ENCODE results near the gene GAMT. TPM values are rescaled to one million over a fixed set of nuclear protein-coding genes. Genes with fewer than 3 reads are reported as not detected.

Gene GAMT
- total and polyA plus RNA-seq, 2 of the 13 experiments (the other 11 are each of a cell fraction or from before 2014, with no cell fraction given): 115 to 124 TPM

DNA sequence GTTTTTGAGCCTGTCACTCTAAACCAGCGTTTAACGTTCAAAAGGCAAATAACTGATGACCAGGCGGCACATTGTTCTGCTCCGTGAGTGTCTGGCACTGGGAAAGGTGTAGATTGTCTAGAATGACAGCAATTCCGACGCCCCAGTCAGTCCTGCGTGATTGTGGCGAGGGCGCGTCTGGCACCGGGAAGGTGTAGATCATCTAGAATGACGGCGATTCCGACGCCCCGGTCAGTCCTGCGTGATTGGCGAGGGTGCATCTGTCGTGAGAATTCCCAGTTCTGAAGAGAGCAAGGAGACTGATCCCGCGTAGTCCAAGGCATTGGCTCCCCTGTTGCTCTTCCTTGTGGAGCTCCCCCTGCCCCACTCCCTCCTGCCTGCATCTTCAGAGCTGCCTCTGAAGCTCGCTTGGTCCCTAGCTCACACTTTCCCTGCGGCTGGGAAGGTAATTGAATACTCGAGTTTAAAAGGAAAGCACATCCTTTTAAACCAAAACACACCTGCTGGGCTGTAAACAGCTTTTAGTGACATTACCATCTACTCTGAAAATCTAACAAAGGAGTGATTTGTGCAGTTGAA lies 43.7 kb downstream of the GAMT start:
- ChIA-PET CTCF (ENCODE audit: low intra/inter-chr PET ratio, low total read pairs) (no interaction called here), POLR2A (no interaction called here)
- in situ Hi-C loops (cut with HindIII; ENCODE audit: extremely low pct_ligation_motif_present, low pct_unique_long_range_greater_than_20kb) (no loop called here), intact Hi-C loops (cut with micrococcal nuclease; ENCODE audit: unreplicated experiment) (no loop called here)
- FAIRE-seq: no peak
- H3K27me3 ChIP-seq (ENCODE audit: control insufficient read depth in 1 of 2, insufficient read depth in 2 of 2, low read length in 2 of 2): no peaks in the 10 kb centered on the region
- no peaks in the 10 kb centered on the region for H4K20me1 ChIP-seq (ENCODE audit: insufficient read depth, low read length)
- TF ChIP-seq FOXP1 (IDR thresholded peaks at IDR 0.05): no peak
- TF ChIP-seq FOXP1 (CRISPR knock-in tag; IDR thresholded peaks at IDR 0.05): no peak
- TF ChIP-seq RAD51 (IDR thresholded peaks at IDR 0.05; ENCODE audit: borderline replicate concordance): no peak
- TF ChIP-seq, protein P1, sequence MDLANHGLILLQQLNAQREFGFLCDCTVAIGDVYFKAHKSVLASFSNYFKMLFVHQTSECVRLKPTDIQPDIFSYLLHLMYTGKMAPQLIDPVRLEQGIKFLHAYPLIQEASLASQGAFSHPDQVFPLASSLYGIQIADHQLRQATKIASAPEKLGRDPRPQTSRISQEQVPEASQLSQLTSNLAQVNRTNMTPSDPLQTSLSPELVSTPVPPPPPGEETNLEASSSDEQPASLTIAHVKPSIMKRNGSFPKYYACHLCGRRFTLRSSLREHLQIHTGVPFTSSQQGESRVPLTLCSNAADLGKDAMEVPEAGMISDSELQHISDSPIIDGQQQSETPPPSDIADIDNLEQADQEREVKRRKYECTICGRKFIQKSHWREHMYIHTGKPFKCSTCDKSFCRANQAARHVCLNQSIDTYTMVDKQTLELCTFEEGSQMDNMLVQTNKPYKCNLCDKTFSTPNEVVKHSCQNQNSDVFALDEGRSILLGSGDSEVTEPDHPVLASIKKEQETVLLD (CRISPR knock-in tag; IDR thresholded peaks at IDR 0.05; ENCODE audit: low read depth): no peak
- TF ChIP-seq KAT2B (IDR thresholded peaks at IDR 0.05; ENCODE audit: borderline replicate concordance, low read depth, low read length): no peak
- TF ChIP-seq, protein P2, sequence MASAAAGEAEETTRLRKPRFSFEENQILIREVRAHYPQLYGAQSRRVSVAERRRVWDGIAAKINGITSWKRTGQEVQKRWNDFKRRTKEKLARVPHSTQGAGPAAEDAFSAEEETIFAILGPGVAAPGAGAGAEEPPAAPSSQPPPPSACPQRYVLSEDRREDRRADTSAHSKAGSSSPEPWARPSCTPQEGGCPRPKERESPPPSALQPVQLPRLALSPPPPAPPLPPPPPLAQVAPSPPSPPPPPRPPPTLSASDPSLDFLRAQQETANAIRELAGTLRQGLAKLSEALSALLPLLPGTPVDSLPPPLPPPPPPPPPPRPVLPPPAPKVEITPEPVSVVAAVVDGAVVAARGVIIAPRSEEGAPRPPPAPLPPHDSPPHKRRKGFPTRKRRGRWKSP (CRISPR knock-in tag; IDR thresholded peaks at IDR 0.05): no peak
- TF ChIP-seq, protein P3, sequence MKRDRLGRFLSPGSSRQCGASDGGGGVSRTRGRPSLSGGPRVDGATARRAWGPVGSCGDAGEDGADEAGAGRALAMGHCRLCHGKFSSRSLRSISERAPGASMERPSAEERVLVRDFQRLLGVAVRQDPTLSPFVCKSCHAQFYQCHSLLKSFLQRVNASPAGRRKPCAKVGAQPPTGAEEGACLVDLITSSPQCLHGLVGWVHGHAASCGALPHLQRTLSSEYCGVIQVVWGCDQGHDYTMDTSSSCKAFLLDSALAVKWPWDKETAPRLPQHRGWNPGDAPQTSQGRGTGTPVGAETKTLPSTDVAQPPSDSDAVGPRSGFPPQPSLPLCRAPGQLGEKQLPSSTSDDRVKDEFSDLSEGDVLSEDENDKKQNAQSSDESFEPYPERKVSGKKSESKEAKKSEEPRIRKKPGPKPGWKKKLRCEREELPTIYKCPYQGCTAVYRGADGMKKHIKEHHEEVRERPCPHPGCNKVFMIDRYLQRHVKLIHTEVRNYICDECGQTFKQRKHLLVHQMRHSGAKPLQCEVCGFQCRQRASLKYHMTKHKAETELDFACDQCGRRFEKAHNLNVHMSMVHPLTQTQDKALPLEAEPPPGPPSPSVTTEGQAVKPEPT (CRISPR knock-in tag; IDR thresholded peaks at IDR 0.05; ENCODE audit: low read depth): no peak
- TF ChIP-seq PCBP2 (optimal IDR thresholded peaks at IDR 0.05; ENCODE audit: low read depth, low read length, poor library complexity, severe bottlenecking): no peak
- no peak for TF ChIP-seq TMF1 (CRISPR knock-in tag; IDR thresholded peaks at IDR 0.05; ENCODE audit: low read depth)
- no peak for TF ChIP-seq ZNF296 (CRISPR knock-in tag; conservative IDR thresholded peaks at IDR 0.05)
- TF ChIP-seq, protein P4, sequence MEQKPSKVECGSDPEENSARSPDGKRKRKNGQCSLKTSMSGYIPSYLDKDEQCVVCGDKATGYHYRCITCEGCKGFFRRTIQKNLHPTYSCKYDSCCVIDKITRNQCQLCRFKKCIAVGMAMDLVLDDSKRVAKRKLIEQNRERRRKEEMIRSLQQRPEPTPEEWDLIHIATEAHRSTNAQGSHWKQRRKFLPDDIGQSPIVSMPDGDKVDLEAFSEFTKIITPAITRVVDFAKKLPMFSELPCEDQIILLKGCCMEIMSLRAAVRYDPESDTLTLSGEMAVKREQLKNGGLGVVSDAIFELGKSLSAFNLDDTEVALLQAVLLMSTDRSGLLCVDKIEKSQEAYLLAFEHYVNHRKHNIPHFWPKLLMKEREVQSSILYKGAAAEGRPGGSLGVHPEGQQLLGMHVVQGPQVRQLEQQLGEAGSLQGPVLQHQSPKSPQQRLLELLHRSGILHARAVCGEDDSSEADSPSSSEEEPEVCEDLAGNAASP (CRISPR knock-in tag; IDR thresholded peaks at IDR 0.05; ENCODE audit: borderline replicate concordance): no peak
- TF ChIP-seq, protein P5, sequence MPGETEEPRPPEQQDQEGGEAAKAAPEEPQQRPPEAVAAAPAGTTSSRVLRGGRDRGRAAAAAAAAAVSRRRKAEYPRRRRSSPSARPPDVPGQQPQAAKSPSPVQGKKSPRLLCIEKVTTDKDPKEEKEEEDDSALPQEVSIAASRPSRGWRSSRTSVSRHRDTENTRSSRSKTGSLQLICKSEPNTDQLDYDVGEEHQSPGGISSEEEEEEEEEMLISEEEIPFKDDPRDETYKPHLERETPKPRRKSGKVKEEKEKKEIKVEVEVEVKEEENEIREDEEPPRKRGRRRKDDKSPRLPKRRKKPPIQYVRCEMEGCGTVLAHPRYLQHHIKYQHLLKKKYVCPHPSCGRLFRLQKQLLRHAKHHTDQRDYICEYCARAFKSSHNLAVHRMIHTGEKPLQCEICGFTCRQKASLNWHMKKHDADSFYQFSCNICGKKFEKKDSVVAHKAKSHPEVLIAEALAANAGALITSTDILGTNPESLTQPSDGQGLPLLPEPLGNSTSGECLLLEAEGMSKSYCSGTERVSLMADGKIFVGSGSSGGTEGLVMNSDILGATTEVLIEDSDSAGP (CRISPR knock-in tag; IDR thresholded peaks at IDR 0.05; ENCODE audit: borderline replicate concordance): no peak
- no peak for TF ChIP-seq ZFP36 (IDR thresholded peaks at IDR 0.05; ENCODE audit: borderline replicate concordance, low read depth, low read length, partially characterized antibody)
- no peak for ATAC-seq
- WGBS (ENCODE audit: low lambda C conversion rate): 97% methylated on average over 24 of the region's 24 CpGs
- H3K9me3 ChIP-seq (ENCODE audit: low read length): no peaks in the 10 kb centered on the region
- H3K4me3 ChIP-seq (replicated peaks in 1 of 3; ENCODE audit: insufficient read depth in 1 of 3, low read depth in 2 of 3, low read length in 3 of 3): no peak overlapping the region
- H3K4me2 ChIP-seq (ENCODE audit: low read depth, low read length): no peak overlapping the region
- peaks cover 19% of the 10 kb centered on the region for H3K4me1 ChIP-seq (ENCODE audit: insufficient read depth, low read length)
- BruUV-seq (replicated peaks): TSS peak; percentile 38
- H3K79me2 ChIP-seq (ENCODE audit: insufficient read depth, low read length): peaks cover 10% of the 10 kb centered on the region
- no peak overlapping the region for H3K27ac ChIP-seq (ENCODE audit: extremely low read length, insufficient read depth, low read length)
- H3K36me3 ChIP-seq (replicated peaks in 1 of 2; ENCODE audit: control insufficient read depth in 1 of 2, insufficient read depth in 2 of 2, low read length in 2 of 2): peaks cover 6 to 23% of the 10 kb centered on the region in 2 experiments; a peak in 4 of 5 replicates
- DNase-seq (ENCODE audit: low spot score): no peak
- H2AFZ ChIP-seq (ENCODE audit: low read length): no peak overlapping the region
- no peak overlapping the region for H3K9ac ChIP-seq (ENCODE audit: insufficient read depth, low read depth, low read length)

Data from HepG2 (cell line).